Measurements from ENCODE around the gene LHPP. TPM values are rescaled to one million over a fixed set of nuclear protein-coding genes. Genes with fewer than 3 reads are reported as not detected.

Gene LHPP
- total RNA-seq, 2 experiments from 2014 or later, result 15.3 to 19.6 TPM

DNA sequence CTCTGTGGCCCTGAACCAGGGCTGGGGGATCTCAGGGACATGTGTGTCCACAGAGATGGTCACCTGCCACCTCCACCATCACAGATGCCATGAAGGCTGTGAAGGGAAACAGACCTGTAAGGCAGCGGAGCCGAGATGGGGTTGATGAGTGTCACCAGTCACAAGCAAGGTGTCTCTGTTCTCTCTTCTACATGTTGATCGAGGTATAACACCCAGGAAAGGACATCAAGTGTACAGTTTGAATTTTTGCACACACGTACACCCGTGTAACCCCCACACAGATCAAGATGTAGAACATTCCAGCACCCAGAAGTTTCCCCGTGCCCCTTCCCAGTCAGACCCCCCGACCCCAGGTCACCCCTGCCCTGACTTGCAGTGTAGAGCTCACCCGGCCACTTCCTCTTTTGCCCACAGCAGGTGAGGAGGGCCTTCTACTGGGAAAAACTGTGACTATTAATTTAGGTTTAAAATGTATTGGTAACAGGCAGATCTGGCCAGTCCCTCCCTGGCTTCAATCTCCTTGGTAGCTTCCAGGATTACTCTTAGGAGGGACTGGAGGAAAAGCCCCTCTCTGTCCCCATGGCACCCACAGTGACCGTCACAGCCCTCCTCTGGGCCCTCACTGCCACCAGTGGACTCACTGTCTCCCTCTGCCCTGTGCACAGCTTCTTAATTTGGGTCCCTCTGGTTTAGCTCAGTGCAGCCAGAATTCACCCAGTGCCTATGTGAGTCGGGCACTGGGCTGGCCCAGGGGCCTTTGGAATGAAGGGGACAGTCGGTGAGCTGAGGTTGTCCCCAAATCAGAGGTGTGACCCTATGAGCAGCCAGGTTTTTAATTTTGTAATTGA, 108.2 kb downstream of the LHPP start:
- Mint-ChIP-seq H3K27ac (no peak overlapping the region), H3K27me3 (no peaks in the 10 kb centered on the region), H3K4me1 (ENCODE audit: low read depth) (no peaks in the 10 kb centered on the region), H3K36me3 (ENCODE audit: low read depth) (no peaks in the 10 kb centered on the region), H3K9me3 (no peaks in the 10 kb centered on the region), H3K4me3 (no peak overlapping the region)
- intact Hi-C loops (cut with DNase I, micrococcal nuclease), result no loop called here
- H3K4me3 ChIP-seq (ENCODE audit: low read length), result no peak overlapping the region
- H3K4me1 ChIP-seq (ENCODE audit: insufficient read depth, low read length), result no peaks in the 10 kb centered on the region
- POLR2A ChIA-PET, result no interaction called here
- no peaks in the 10 kb centered on the region for H3K27me3 ChIP-seq (ENCODE audit: control insufficient read depth in 1 of 2, insufficient read depth in 2 of 2, low read length in 2 of 2)
- no peaks in the 10 kb centered on the region for H3K36me3 ChIP-seq (ENCODE audit: insufficient read depth, low read length)
- H3K9me3 ChIP-seq (ENCODE audit: control insufficient read depth in 1 of 2, insufficient read depth in 1 of 2, low read length in 2 of 2), result no peaks in the 10 kb centered on the region
- CTCF ChIA-PET, result no interaction called here
- no peak for ATAC-seq (ENCODE audit: poor library complexity)
- TF ChIP-seq, protein P1, sequence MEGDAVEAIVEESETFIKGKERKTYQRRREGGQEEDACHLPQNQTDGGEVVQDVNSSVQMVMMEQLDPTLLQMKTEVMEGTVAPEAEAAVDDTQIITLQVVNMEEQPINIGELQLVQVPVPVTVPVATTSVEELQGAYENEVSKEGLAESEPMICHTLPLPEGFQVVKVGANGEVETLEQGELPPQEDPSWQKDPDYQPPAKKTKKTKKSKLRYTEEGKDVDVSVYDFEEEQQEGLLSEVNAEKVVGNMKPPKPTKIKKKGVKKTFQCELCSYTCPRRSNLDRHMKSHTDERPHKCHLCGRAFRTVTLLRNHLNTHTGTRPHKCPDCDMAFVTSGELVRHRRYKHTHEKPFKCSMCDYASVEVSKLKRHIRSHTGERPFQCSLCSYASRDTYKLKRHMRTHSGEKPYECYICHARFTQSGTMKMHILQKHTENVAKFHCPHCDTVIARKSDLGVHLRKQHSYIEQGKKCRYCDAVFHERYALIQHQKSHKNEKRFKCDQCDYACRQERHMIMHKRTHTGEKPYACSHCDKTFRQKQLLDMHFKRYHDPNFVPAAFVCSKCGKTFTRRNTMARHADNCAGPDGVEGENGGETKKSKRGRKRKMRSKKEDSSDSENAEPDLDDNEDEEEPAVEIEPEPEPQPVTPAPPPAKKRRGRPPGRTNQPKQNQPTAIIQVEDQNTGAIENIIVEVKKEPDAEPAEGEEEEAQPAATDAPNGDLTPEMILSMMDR (IDR thresholded peaks at IDR 0.05), result no peak
- no peak for DNase-seq
- no peak overlapping the region for H3K27ac ChIP-seq (ENCODE audit: low read depth in 1 of 2, low read length in 2 of 2)

GRCh38 chr10:124570646-124571045, 109.0 kb downstream of the LHPP start:
- intact Hi-C loops (cut with DNase I, micrococcal nuclease), result no loop called here
- Histone ChIP-seq H3K27ac (ENCODE audit: low read depth in 1 of 2, low read length in 2 of 2) (no peak overlapping the region), H3K4me1 (ENCODE audit: insufficient read depth, low read length) (no peaks in the 10 kb centered on the region), H3K4me3 (ENCODE audit: low read length) (no peak overlapping the region), H3K27me3 (ENCODE audit: control insufficient read depth in 1 of 2, insufficient read depth in 2 of 2, low read length in 2 of 2) (no peaks in the 10 kb centered on the region), H3K9me3 (ENCODE audit: control insufficient read depth in 1 of 2, insufficient read depth in 1 of 2, low read length in 2 of 2) (no peaks in the 10 kb centered on the region), H3K36me3 (ENCODE audit: insufficient read depth, low read length) (no peaks in the 10 kb centered on the region)
- ChIA-PET CTCF (no interaction called here), POLR2A (no interaction called here)
- TF ChIP-seq, protein P1 (IDR thresholded peaks at IDR 0.05), result no peak
- Mint-ChIP-seq H3K27ac (no peak overlapping the region), H3K4me3 (no peak overlapping the region), H3K4me1 (ENCODE audit: low read depth) (no peaks in the 10 kb centered on the region), H3K9me3 (no peaks in the 10 kb centered on the region), H3K27me3 (no peaks in the 10 kb centered on the region), H3K36me3 (ENCODE audit: low read depth) (no peaks in the 10 kb centered on the region)
- DNase-seq (no peak), ATAC-seq (ENCODE audit: poor library complexity) (no peak)

DNA sequence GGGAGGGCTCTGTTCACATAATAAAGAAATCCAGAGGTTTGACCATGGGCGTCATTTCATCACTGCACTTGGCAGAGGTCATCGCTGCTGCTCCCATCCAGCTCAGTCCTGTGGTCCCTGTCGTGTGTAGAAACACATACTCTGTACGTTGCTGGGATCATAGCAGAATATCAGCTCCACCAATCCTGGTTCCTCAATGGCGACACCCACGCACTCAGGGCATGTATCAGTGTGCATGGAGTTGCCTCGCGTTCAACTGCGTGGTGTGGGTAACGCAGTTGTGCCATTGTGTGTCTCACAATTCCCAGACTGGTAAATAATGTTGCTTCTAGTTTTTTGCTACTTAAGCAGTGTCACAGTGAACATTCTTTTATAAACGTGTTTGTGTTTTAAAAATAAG, 111.1 kb downstream of the LHPP start:
- no peak for ATAC-seq (ENCODE audit: poor library complexity)
- no peak for DNase-seq
- H3K36me3 Mint-ChIP-seq (ENCODE audit: low read depth), result no peaks in the 10 kb centered on the region
- no peak overlapping the region for H3K4me3 ChIP-seq (ENCODE audit: low read length)
- H3K27ac Mint-ChIP-seq, result no peak overlapping the region
- no peak overlapping the region for H3K27ac ChIP-seq (ENCODE audit: low read depth in 1 of 2, low read length in 2 of 2)
- H3K4me1 ChIP-seq (ENCODE audit: insufficient read depth, low read length), result no peaks in the 10 kb centered on the region
- H3K9me3 Mint-ChIP-seq, result no peaks in the 10 kb centered on the region
- no peaks in the 10 kb centered on the region for H3K36me3 ChIP-seq (ENCODE audit: insufficient read depth, low read length)
- H3K9me3 ChIP-seq (ENCODE audit: control insufficient read depth in 1 of 2, insufficient read depth in 1 of 2, low read length in 2 of 2), result no peaks in the 10 kb centered on the region
- H3K27me3 ChIP-seq (ENCODE audit: control insufficient read depth in 1 of 2, insufficient read depth in 2 of 2, low read length in 2 of 2), result no peaks in the 10 kb centered on the region
- no peak overlapping the region for H3K4me3 Mint-ChIP-seq
- ChIA-PET CTCF (no interaction called here), POLR2A (no interaction called here)
- intact Hi-C loops (cut with DNase I, micrococcal nuclease), result no loop called here
- no peaks in the 10 kb centered on the region for H3K4me1 Mint-ChIP-seq (ENCODE audit: low read depth)
- no peaks in the 10 kb centered on the region for H3K27me3 Mint-ChIP-seq
- TF ChIP-seq, protein P1 (IDR thresholded peaks at IDR 0.05), result no peak

Data from CD4-positive, alpha-beta T cell (primary cell).